PFSK-1 (cell line): Measurements from ENCODE around the gene MRPL41.

ENCODE experiments used
- FOXP2 ChIP-seq: optimal IDR thresholded peaks from 2 replicates; pipeline ENCODE3; 2011; ENCODE audit warnings: borderline replicate concordance, control low read depth, inconsistent platforms; ENCODE audit not compliant: insufficient read depth; ENCODE audit errors: extremely low read length, extremely low read depth
- POLR2AphosphoS5 ChIP-seq: IDR thresholded peaks from 2 replicates; pipeline ENCODE4 v1.6.1; 2012; ENCODE audit warnings: low read depth, mild to moderate bottlenecking, control low read depth, low read length, moderate library complexity
- REST ChIP-seq, 2 experiments: IDR thresholded peaks; 2 replicates each; pipeline versions ENCODE4 v1.6.1 to v1.8.0; 2011 to 2012; ENCODE audit warnings: low read depth in 2 of 2, low read length in 2 of 2, control low read depth in 1 of 2, inconsistent platforms in 1 of 2, mild to moderate bottlenecking in 1 of 2, moderate library complexity in 1 of 2; ENCODE audit not compliant: insufficient read depth in 1 of 2
- TAF1 ChIP-seq: IDR thresholded peaks from 2 replicates; pipeline ENCODE4 v1.6.1; 2012; ENCODE audit warnings: low read length, control low read depth, borderline replicate concordance; ENCODE audit not compliant: insufficient read depth

GRCh38 chr9:137558127-137558526, 6.4 kb downstream of the MRPL41 start:
- TF ChIP-seq POLR2AphosphoS5, result no peak
- no peak for TF ChIP-seq REST (IDR thresholded peaks at IDR 0.05; ENCODE audit: insufficient read depth in 1 of 2, low read depth in 2 of 2, low read length in 2 of 2)
- TF ChIP-seq FOXP2, result no peak
- no peak for TF ChIP-seq TAF1
